ENCODE measurements around the gene TMEM179.
"Not testable (repeated sequence)": the region's sequence is repeated elsewhere in the genome, so short reads cannot be mapped to it uniquely, and the experiment has no call there.

TMEM179 gene

GRCh38 chr14:104637546-104638003 is 33.0 kb upstream of the TMEM179 start:
- DNase-seq (ENCODE audit: low read depth): no peak

- not testable (repeated sequence) for DNase-seq (ENCODE audit: low read depth)
These were observed 32.4 kb upstream of the TMEM179 start for GRCh38 chr14:104636846-104637545.

- no peak for DNase-seq (ENCODE audit: low read depth)
These were observed 31.6 kb upstream of the TMEM179 start for GRCh38 chr14:104636131-104636530.

- no peak for DNase-seq (ENCODE audit: low read depth)
These were observed 31.1 kb upstream of the TMEM179 start for GRCh38 chr14:104635717-104636116.

- no peak for DNase-seq (ENCODE audit: low read depth)
These were observed 30.5 kb upstream of the TMEM179 start for GRCh38 chr14:104634886-104635570.

GRCh38 chr14:104634138-104634760 is 29.7 kb upstream of the TMEM179 start:
- DNase-seq (ENCODE audit: low read depth): no peak

GRCh38 chr14:104633276-104634137 is 28.9 kb upstream of the TMEM179 start:
- DNase-seq (ENCODE audit: low read depth): no peak

- DNase-seq (ENCODE audit: low read depth): no peak
These were observed 28.2 kb upstream of the TMEM179 start for GRCh38 chr14:104632781-104633180.

GRCh38 chr14:104624939-104625338 is 20.4 kb upstream of the TMEM179 start:
- DNase-seq (ENCODE audit: low read depth): no peak

- DNase-seq (ENCODE audit: low read depth): no peak
These were observed 9.7 kb upstream of the TMEM179 start for GRCh38 chr14:104614126-104614812.

GRCh38 chr14:104611881-104612280 is 7.3 kb upstream of the TMEM179 start:
- DNase-seq (ENCODE audit: low read depth): no peak

GRCh38 chr14:104610749-104611310 is 6.3 kb upstream of the TMEM179 start:
- DNase-seq (ENCODE audit: low read depth): no peak

- no peak for DNase-seq (ENCODE audit: low read depth)
These were observed 5.1 kb upstream of the TMEM179 start for GRCh38 chr14:104609666-104610065.

- no peak for DNase-seq (ENCODE audit: low read depth)
These were observed 716 bp downstream of the TMEM179 start for GRCh38 chr14:104603711-104604401.

GRCh38 chr14:104602933-104603325 is 1.6 kb downstream of the TMEM179 start:
- no peak for DNase-seq (ENCODE audit: low read depth)

- no peak for DNase-seq (ENCODE audit: low read depth)
These were observed 2.1 kb downstream of the TMEM179 start for GRCh38 chr14:104602315-104602932.

GRCh38 chr14:104601786-104602185 is 2.8 kb downstream of the TMEM179 start:
- no peak for DNase-seq (ENCODE audit: low read depth)

- DNase-seq (ENCODE audit: low read depth): no peak
These were observed 3.8 kb downstream of the TMEM179 start for GRCh38 chr14:104600805-104601204.

GRCh38 chr14:104600141-104600643 is 4.4 kb downstream of the TMEM179 start:
- no peak for DNase-seq (ENCODE audit: low read depth)

GRCh38 chr14:104599446-104599845 is 5.1 kb downstream of the TMEM179 start:
- DNase-seq (ENCODE audit: low read depth): no peak
